Endodermal cell (in vitro differentiated cells): ENCODE data around the gene CWC15. TPM values are rescaled to one million over a fixed set of nuclear protein-coding genes. Genes with fewer than 3 reads are reported as not detected.

Experiments
- DNase-seq: peaks from one replicate; pipeline ENCODE4 v3.0.0-alpha.2; 2017
- H3K27ac ChIP-seq: 2 replicates; pipeline ENCODE4 v1.5.1; 2013; ENCODE audit warnings: mild to moderate bottlenecking, low read depth, low read length, moderate library complexity
- H3K27me3 ChIP-seq: 2 replicates; pipeline ENCODE4 v1.6.1; 2013; ENCODE audit warnings: mild to moderate bottlenecking, low read length, moderate library complexity; ENCODE audit not compliant: insufficient read depth, control insufficient read depth, poor library complexity, severe bottlenecking
- H3K36me3 ChIP-seq: 2 replicates; pipeline ENCODE4 v1.7.0; 2013; ENCODE audit warnings: mild to moderate bottlenecking, low read length, moderate library complexity; ENCODE audit not compliant: control insufficient read depth, insufficient read depth
- H3K4me1 ChIP-seq: one replicate; pipeline ENCODE4 v1.7.0; 2013; ENCODE audit warnings: low read length; ENCODE audit not compliant: control insufficient read depth, insufficient read depth
- H3K4me3 ChIP-seq: 2 replicates; pipeline ENCODE4 v1.5.1; 2013; ENCODE audit warnings: mild to moderate bottlenecking, low read length, moderate library complexity
- H3K9ac ChIP-seq: 2 replicates; pipeline ENCODE4 v1.6.1; 2013; ENCODE audit warnings: mild to moderate bottlenecking, low read length, moderate library complexity; ENCODE audit not compliant: poor library complexity, severe bottlenecking; ENCODE audit errors: extremely low read depth
- H3K9me3 ChIP-seq: 2 replicates; pipeline ENCODE4 v1.6.1; 2013; ENCODE audit warnings: mild to moderate bottlenecking, low read length, moderate library complexity; ENCODE audit not compliant: control insufficient read depth
- H3K27ac Mint-ChIP-seq: 2 replicates; pipeline ENCODE4 v1.8.0; 2020; ENCODE audit warnings: mixed read lengths
- H3K27me3 Mint-ChIP-seq: 2 replicates; pipeline ENCODE4 v1.8.0; 2021; ENCODE audit warnings: mild to moderate bottlenecking, mixed read lengths; ENCODE audit not compliant: insufficient read depth
- H3K36me3 Mint-ChIP-seq: 2 replicates; pipeline ENCODE4 v1.8.0; 2020; ENCODE audit warnings: low read depth, mixed read lengths
- H3K4me1 Mint-ChIP-seq: 2 replicates; pipeline ENCODE4 v1.8.0; 2020; ENCODE audit warnings: mixed read lengths
- H3K4me3 Mint-ChIP-seq: 2 replicates; pipeline ENCODE4 v1.8.0; 2020; ENCODE audit warnings: mild to moderate bottlenecking, moderate library complexity, mixed read lengths
- H3K9me3 Mint-ChIP-seq: 2 replicates; pipeline ENCODE4 v1.8.0; 2020; ENCODE audit warnings: mild to moderate bottlenecking, mixed read lengths
- CTCF ChIP-seq: fragments of 200-600 bp; sonication (generic); conservative IDR thresholded peaks from 2 replicates; pipeline ENCODE4 v1.5.0; 2021; ENCODE audit warnings: antibody characterized with exemption, mild to moderate bottlenecking
- WGBS, 2 experiments: methylation state at CpG; one replicate each; pipeline versions ENCODE4 v1.1.5 to v1.1.7; 2013; ENCODE audit warnings: missing lambda C conversion rate in 2 of 2, mixed read lengths in 1 of 2; ENCODE audit not compliant: insufficient coverage in 1 of 2, insufficient read length in 1 of 2; 5-methylcytosine and 5-hydroxymethylcytosine counted together
- total RNA-seq, 2 donors: library from RNA; stranded (reverse); fragmentation: NEBNext Ultra II Directional in 1 of 2; extraction: Animal tissue kit (Norgen Biotek cat#: 25700) in 1 of 2; gene quantifications; 2 replicates in 1 of 2; 3 replicates in 1 of 2; pipeline ENCODE4 v1.2.1, GENCODE V29; 2021

Gene CWC15
- total RNA-seq, 2 donors from 2014 or later, result 73.9 to 81.4 TPM

- no peaks in the 10 kb centered on the region for H3K9me3 Mint-ChIP-seq
- no peak overlapping the region for H3K9ac ChIP-seq
- no peaks in the 10 kb centered on the region for H3K4me1 ChIP-seq
- no peaks in the 10 kb centered on the region for H3K27me3 ChIP-seq
- WGBS, 2 experiments, result 76 to 85% methylated on average over 4 of the region's 4 CpGs
- H3K36me3 Mint-ChIP-seq, result no peaks in the 10 kb centered on the region
- no peak for TF ChIP-seq CTCF
- H3K9me3 ChIP-seq, result no peaks in the 10 kb centered on the region
- no peak for DNase-seq
- H3K4me1 Mint-ChIP-seq, result no peaks in the 10 kb centered on the region
- H3K27ac ChIP-seq, result no peak overlapping the region
- no peaks in the 10 kb centered on the region for H3K36me3 ChIP-seq
- H3K27me3 Mint-ChIP-seq, result peaks cover under 1% of the 10 kb centered on the region
- H3K4me3 ChIP-seq, result no peak overlapping the region
- H3K4me3 Mint-ChIP-seq, result no peak overlapping the region
- H3K27ac Mint-ChIP-seq, result no peak overlapping the region
These were observed 26.5 kb downstream of the CWC15 start for GRCh38 chr11:94946812-94947211.

DNA sequence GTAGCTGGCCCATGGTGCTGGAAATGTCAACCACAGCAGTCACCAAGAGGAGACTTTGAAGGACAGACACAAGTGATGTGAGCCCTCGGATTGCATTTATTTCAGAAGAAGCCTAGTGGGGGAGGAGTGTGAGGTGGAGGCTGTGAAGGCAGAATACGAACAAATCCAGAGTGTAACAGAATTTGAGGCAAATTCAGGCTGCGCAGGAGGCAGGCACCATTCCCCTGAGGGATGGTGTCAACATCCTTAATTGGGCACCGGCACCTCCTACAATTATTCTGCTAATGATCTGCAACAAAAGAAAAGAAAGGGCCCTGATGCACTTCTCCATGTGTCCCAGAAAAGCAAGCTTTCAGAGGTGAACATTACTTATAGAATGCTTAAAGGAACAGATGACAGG, 32.2 kb downstream of the CWC15 start:
- H3K4me1 Mint-ChIP-seq, result peaks cover 8% of the 10 kb centered on the region
- no peaks in the 10 kb centered on the region for H3K36me3 Mint-ChIP-seq
- H3K27me3 ChIP-seq, result no peaks in the 10 kb centered on the region
- no peak for DNase-seq
- H3K36me3 ChIP-seq, result no peaks in the 10 kb centered on the region
- H3K27ac Mint-ChIP-seq, result no peak overlapping the region
- no peak overlapping the region for H3K4me3 ChIP-seq
- no peak overlapping the region for H3K4me3 Mint-ChIP-seq
- H3K9me3 ChIP-seq, result no peaks in the 10 kb centered on the region
- TF ChIP-seq CTCF, result no peak
- WGBS, 2 experiments, result 73 to 79% methylated on average over 3 to 4 of the region's 4 CpGs
- no peaks in the 10 kb centered on the region for H3K27me3 Mint-ChIP-seq
- no peaks in the 10 kb centered on the region for H3K4me1 ChIP-seq
- no peak overlapping the region for H3K27ac ChIP-seq
- H3K9ac ChIP-seq, result no peak overlapping the region
- no peaks in the 10 kb centered on the region for H3K9me3 Mint-ChIP-seq

DNA sequence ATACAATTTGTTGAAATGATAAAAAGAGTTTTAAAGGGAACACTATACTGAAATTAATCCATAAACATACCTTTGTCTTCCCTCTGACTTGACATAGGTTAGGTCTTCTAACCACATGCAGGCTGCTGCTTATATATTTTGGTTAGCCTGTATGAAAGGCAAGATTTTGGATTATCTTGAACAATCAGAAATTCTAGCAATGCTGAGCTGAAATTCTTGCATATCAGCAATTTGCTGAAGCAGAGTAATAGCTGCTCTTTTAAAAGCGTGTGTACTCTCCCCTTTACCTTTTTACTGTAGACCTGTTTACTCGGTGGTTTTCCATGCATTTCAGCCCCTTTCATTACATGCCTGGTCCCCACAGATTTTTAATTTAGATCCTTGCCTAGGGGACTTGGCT, 34.0 kb downstream of the CWC15 start:
- Histone ChIP-seq H3K27ac (no peak overlapping the region), H3K9me3 (no peaks in the 10 kb centered on the region), H3K36me3 (no peaks in the 10 kb centered on the region), H3K4me3 (no peak overlapping the region), H3K27me3 (no peaks in the 10 kb centered on the region), H3K4me1 (no peaks in the 10 kb centered on the region), H3K9ac (no peak overlapping the region)
- H3K9me3 Mint-ChIP-seq, result no peaks in the 10 kb centered on the region
- no peak for DNase-seq
- no peak for TF ChIP-seq CTCF
- no peaks in the 10 kb centered on the region for H3K27me3 Mint-ChIP-seq
- H3K4me1 Mint-ChIP-seq, result peaks cover 15% of the 10 kb centered on the region
- no peak overlapping the region for H3K27ac Mint-ChIP-seq
- no peak overlapping the region for H3K4me3 Mint-ChIP-seq
- H3K36me3 Mint-ChIP-seq, result no peaks in the 10 kb centered on the region
- WGBS, 2 experiments, result 92 to 93% methylated on average over 2 of the region's 2 CpGs
